ENCODE results near the gene RIN3. TPM values are rescaled to one million over a fixed set of nuclear protein-coding genes. Genes with fewer than 3 reads are reported as not detected.

Gene RIN3
- polyA plus RNA-seq, 3 donors = 2.2 to 12.3 (median 10.8) TPM

DNA sequence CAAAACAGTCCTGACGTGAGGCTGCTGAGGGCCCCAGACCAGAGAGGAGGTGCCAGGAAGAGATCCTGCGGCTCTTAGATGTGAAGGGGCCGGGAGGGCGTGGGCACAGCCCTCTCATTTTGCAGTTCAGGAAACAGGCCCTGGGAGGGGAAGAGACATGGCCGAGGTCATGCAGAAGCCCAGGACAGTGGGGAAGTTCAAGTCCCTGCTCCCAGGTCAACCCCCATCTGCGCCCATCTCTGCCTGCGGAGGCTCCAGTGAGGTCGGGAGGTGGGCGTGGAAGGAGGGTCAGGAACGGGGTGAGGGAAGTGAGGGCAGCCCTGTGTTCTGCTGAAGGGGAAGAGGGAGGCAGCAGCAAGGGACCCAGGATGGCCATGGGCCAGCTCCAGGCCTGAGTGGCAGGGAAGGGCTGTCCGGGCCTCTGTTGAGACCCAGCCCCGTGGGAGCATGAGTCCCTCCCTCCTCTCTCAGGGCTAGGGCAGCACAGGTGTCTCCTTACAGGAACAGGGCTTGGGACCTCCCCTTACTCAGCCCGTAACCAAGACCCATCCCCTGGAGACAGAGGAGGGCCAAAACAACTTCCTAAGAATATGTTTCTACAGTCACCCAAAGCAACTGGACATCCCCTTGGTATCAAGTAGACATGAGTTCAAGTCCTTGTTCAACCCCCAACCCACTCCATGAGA is 144.0 kb downstream of the RIN3 start:
- WGBS, 3 donors = 39 to 46% (median 43%) methylated on average over 12 to 13 of the region's 13 CpGs
- no peak overlapping the region for H3K27ac ChIP-seq (ENCODE audit: low read depth, low read length)

DNA sequence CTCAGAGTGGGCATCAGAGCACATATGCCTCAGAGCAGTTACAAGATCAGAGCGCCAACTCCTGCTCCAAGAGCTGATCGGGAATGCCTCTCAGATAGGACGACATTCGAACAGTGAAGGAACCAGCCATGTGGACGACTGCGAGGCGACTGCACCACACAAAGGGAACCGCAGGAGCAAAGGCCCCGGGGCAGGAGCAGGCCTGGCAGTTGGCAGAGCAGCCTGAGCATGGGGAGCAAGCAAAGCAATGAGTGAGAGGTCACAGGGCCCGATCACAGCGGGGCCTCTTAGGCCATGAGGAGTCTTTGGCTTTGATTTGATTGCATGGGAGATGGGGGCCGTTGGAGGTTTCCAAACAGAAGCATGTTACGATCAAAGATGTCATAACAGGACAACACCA is 144.6 kb downstream of the RIN3 start:
- WGBS, 3 donors = 76 to 84% (median 81%) methylated on average over 13 of the region's 13 CpGs
- H3K27ac ChIP-seq (ENCODE audit: low read depth, low read length) = no peak overlapping the region

DNA sequence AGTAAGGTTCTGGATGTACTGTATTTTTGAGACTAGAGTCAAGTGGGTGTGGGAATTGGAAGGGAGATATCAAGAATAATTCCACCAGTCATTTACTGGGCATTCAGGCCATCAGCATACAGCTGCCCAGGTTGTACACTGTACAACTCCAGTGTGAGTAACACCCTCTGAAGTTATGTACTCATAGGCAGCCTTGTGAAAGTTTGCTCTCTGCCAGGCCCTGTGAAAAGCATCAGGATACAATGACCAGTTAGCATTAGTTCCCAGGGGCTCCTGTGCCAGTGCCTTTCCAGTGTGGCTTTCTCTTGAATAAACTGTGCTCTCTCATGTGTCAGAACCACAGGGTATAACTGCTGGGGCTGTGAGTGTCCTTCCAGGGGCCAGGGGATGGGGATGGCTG is 145.1 kb downstream of the RIN3 start:
- H3K27ac ChIP-seq (ENCODE audit: low read depth, low read length) = no peak overlapping the region

DNA sequence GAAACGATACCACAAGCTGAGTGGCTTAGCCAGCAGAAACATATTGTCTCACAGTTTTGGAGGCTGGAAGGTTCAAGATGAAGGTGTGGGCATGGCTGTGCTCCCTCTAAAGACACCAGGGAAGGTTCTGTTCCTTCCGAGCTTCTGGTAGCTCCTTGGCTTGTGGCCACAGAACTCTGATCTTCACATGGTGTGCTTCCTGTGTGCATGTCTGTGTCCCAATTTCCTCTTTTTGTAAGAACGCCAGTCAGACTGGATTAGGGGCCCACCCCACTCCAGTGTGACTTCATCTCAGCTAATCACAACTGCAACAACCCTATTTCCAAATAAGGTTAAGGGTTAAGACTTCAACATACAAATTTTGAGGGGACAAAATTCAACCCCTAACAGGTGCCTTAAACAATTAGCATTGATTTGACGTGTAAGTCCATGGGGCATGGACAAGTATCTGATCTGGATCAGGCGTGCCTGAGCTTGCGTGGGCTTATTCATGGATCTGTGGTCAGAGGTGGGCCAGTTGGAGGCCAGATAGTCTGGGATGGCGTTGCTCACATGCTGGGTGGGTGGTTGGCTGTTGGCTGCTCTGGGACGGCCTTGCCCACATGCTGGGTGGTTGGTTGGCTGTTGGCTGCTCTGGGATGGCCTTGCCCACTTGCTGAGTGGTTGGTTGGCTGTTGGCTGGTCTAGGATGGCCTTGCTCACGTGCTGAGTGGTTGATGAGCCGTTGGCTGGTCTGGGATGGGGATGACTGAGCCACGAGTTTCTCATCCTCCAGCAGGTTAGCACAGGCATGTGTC is 146.4 kb downstream of the RIN3 start:
- 59 to 75% (median 64%) methylated on average over 11 of the region's 11 CpGs for WGBS, 3 donors
- peak overlapping the region; percentile 61 for H3K27ac ChIP-seq (ENCODE audit: low read depth, low read length)

DNA sequence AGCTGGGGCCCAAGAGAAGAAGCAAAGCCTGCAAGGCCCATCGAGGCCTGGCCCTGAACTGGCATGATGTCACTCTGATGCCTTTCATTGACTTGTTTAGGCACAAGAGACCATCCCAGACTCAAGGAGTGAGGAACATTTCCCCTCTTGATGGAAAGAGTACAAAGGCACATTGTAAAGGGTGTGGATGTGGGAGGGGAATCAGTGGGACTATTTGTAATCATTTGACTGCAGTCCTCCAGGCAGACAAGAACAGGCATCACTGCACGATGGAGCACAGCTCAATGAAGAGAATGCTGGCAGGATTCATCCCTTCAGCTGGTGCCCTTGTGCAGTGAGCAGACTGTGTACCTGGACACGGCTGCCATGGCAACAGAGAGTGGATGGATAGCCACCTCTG is 147.0 kb downstream of the RIN3 start:
- WGBS, 3 donors = 73 to 83% (median 82%) methylated on average over 3 of the region's 3 CpGs
- H3K27ac ChIP-seq (ENCODE audit: low read depth, low read length) = peak overlapping the region; percentile 53

DNA sequence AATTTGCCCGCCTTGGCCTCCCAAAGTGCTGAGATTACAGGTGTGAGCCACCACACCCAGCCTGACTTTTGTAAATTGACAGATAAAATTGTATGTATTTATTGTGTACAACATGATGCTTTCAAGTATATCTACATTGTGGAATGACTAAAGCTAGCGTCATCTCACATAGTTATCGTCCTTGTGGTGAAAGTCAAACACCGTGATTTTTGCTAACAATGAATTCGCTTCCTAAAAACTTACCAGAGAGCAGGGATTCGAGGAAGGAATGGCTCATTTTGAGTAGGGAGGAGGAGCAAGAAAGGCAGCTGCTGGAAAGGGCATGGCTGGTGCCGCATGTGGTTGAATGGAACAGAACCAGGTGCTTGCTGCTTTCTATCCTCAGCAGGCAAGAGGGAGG is 149.5 kb downstream of the RIN3 start:
- no peak overlapping the region for H3K27ac ChIP-seq (ENCODE audit: low read depth, low read length)
- WGBS, 3 donors = 90 to 92% (median 90%) methylated on average over 7 of the region's 7 CpGs

DNA sequence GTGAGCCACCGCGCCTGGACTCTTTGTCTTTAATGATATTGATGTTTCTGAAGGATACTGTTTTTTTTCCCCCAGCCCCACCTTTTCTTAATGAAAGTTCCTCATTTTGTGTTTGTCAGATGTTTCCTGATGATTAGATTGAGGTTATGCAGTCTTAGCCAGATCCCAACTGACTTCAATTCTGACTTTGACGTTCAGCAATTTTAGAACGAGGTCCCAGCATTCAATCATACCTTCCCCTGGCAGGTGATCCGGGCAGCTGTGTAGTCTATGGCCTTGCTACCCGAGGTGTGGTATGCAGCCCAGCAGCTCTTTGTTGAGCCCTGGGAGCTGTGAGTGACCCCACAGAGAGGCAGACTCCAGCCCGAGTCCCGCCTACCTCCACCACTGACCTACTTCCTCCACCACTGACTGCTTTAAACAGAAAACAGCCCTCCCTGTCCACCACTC is 152.1 kb downstream of the RIN3 start:
- no peak overlapping the region for H3K27ac ChIP-seq (ENCODE audit: low read depth, low read length)
- WGBS, 3 donors = 46 to 50% (median 48%) methylated on average over 8 of the region's 8 CpGs

DNA sequence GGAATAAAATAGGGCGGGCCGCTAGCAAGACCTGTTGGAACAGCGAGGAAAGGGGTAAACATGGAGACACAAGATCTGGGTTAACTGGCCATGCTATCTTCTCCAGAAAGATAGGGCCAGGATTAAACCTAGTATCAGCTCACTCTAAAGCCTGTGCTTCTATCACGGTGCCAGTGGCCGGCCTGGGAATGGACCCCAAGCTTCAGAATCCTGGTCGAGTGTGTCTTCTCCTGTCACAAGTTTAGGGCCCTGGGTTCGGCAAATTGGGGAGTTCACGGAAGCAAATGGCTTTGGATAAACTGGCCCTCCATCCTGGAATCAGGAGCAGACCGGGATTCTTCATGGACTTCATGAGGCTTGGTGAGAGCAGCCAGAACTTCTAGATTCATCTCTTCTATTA is 152.7 kb downstream of the RIN3 start:
- 88 to 94% (median 92%) methylated on average over 9 of the region's 9 CpGs for WGBS, 3 donors
- H3K27ac ChIP-seq (ENCODE audit: low read depth, low read length) = no peak overlapping the region

DNA sequence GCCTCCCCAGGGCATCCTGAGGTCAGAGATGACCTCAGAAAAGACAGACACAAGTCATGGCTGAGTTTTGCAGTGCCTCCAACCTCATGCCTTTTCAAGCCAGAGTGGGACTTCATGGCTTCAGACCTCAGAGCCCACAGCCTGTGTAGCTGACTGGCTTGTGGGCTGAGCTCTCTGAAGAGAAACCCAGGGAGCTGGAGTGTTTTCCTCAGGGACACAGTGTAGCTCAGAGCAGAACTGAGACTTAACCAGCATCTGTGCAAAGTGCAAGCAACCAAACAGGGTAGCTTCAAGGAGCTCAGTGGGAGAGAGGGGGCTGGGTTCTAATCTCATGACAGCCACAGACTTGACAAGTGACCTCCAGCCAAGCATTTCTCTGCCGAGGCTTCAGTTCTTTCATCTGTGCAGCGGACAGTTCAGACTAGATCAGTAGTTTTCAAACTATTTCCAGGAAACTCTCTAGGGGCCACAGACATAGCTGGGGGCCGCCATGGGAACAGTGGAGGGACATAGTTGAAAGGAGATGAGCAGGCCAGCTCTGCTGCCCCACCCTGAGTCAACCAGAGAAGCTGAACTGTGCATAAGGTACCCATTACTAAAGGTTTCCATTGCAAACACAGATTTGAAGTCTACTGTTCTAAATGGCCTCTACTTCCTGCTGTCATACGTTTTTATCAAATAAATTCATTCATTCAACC is 154.8 kb downstream of the RIN3 start:
- H3K27ac ChIP-seq (ENCODE audit: low read depth, low read length) = no peak overlapping the region
- WGBS, 3 donors = 66 to 70% (median 69%) methylated on average over 4 of the region's 4 CpGs

DNA sequence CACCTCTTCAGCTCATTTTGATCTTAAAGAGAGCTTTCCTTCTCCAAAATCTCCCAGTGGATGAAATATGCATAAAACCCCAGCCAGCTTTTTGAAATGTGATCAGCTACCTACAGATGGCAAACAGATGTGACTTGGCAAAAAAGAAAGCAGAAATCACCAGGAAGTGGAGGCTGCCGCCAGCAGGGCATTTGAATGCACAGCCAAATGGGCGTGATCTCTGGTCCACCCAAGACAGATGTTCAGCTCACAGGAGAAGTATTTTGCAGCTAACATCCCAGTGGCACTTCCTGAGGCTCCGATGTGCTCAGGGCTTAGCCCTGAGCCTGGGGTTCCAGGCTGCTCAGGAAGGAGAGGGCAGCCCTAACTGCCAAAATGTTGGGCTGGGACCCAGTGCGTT is 156.6 kb downstream of the RIN3 start:
- WGBS, 3 donors = 31 to 68% (median 48%) methylated on average over 4 of the region's 4 CpGs
- no peak overlapping the region for H3K27ac ChIP-seq (ENCODE audit: low read depth, low read length)

DNA sequence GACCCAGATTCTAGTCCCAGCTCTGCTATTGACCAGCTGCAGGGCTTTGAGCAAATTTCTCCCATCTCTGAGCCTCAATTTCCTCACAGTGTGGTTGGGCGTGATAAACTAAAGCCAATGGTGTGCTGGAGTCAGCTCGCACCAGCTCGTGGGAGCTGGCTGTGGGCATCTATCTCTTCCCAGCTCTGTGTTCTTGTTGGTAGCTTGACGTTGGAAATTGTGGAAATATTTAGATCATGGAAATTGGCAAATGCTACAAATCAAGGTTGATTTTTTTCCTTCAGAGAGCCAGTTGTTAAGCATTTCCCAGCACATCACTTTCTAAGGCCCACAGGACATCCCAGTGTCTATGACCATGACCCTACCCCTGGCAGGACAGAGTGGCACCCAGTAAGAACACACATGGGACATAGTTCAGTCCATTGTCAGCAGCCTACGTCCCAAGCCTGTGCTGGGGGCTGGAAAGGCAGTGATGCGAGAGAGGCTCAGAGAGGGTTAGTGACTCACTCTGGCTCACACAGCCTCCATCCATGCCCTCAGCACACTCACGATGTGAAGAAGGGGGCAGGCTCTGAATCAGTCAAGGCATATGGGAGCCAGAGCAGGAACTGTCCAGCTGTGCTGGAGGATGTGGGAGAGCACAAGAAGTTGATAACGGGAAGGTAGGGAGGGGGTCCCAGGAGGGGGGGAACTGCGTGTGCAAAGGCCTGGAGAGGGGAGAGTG is 157.2 kb downstream of the RIN3 start:
- H3K27ac ChIP-seq (ENCODE audit: low read depth, low read length) = no peak overlapping the region
- 60 to 78% (median 77%) methylated on average over 9 of the region's 9 CpGs for WGBS, 3 donors

DNA sequence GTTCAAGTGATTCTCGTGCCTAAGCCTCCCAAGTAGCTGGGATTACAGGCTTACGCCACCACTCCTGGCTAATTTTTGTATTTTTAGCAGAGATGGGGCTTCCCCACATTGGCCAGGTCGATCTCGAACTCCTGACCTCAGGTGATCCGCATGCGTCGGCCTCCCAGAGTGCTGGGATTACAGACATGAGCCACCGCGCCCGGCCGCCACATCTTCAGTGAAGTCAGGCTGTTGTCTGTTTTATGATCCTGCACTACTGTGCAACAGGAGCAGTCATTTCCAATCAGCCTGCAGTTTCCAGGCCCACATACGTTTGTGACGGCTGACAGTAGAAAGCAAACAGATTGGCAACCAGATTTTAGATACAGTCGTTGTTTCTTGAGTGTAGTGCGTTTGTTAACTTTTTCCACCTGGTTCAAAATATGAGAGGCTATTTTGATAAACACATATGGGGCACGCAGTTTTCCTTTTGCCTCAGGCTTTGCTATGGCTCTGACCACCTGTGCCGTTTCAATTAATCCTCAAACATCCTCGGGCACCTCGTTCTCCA is 160.1 kb downstream of the RIN3 start:
- WGBS, 3 donors = 77 to 91% (median 77%) methylated on average over 19 of the region's 19 CpGs
- H3K27ac ChIP-seq (ENCODE audit: low read depth, low read length) = no peak overlapping the region

DNA sequence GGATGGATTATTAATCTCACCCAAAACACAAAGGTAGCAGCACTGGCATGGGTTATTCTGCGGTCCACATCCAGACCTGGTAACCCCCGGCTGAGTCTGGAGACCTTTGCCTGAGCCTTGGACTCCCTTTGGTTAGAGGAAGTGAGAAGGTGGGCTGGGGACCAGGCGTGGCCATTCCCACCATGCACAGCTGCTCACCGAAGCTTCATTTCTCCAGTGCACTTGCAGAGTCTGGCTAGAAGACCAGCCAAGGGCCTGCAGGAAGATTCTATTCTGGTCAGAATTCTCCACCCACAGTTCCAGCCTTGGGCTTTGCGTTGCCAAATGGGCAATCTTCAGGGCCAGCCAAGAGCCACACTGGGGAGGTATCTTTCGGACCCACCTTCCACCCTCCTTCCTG is 161.8 kb downstream of the RIN3 start:
- H3K27ac ChIP-seq (ENCODE audit: low read depth, low read length) = no peak overlapping the region
- WGBS, 3 donors = 79 to 93% (median 91%) methylated on average over 6 of the region's 6 CpGs

DNA sequence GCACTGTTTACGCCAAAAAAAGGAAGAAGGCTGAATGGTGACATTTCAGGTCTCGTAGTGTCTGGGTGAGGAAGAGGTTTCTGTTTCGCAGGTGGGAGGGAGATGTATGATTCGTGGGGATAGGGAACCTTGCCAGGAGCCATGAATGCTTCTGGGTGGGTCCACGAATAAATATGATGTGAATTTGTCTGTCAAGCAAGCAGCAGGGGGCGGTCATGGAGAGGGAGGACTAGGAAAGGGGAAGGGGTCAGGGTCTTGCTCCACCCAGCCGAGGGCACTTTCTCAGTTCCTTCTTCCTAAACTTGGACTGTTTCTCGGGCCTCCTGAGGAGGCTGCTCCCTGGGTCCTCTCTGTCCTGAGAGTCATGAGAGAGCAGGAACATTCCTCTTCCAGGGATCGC is 162.4 kb downstream of the RIN3 start:
- no peak overlapping the region for H3K27ac ChIP-seq (ENCODE audit: low read depth, low read length)
- 49 to 70% (median 54%) methylated on average over 9 of the region's 9 CpGs for WGBS, 3 donors

DNA sequence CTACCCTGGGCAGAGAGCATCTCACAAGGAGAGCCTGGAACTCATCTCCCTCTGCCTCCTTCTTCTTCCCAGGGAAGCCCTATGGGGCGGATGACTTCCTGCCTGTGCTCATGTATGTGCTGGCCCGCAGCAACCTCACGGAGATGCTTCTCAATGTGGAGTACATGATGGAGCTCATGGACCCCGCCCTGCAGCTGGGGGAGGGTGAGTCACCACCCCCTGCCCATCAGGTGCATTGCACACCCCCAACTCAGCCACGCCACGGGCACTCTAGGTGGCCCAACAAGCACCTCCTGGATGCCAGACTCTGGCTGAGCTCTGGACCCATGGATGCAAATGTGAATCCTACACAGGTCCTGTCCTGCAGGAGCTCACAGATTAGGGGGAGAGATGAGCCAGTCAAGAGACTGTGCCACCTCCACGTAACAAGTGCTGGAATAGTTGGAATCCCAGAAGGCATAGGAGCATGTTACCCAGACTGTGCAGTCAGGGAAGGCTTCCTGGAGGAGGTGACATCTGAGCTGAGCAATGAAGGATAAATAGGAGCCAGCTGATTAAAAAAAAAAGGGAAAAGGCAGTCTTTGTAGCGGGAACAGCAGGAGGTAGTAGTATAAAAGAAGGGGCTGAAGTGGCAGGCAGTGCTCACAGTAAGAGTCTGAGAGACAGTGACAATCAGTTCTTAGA is 163.0 kb downstream of the RIN3 start:
- WGBS, 3 donors = 86 to 91% (median 89%) methylated on average over 8 of the region's 8 CpGs
- H3K27ac ChIP-seq (ENCODE audit: low read depth, low read length) = no peak overlapping the region

DNA sequence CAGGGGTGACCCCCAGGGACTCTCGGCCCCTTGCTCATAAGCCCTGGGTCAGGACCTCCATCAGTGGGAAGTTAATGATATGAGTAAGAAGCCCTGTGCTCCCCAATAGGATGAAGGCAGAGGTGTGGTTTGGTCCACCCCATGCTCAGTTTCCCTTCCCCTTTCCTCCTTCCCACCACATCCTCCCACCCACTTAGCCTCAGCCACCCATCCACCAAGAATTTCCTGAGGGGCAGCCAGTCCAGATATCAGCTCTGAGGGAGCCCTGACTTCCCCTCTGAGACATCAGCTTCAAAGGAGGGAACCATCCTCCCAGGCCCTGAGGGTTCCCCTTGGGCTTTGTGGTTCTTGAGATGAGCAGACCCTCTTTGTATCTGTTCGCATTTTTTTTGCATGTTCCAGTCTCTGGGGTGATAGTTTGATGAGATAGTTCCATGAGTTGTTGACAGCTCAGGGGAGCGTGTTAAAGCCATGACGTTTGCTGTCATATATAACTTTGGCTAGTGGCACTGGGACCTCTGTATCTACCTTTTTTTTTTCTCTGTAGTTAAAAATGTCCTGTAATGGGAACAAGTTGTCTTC is 163.6 kb downstream of the RIN3 start:
- no peak overlapping the region for H3K27ac ChIP-seq (ENCODE audit: low read depth, low read length)
- 60 to 83% (median 68%) methylated on average over 4 of the region's 4 CpGs for WGBS, 3 donors

DNA sequence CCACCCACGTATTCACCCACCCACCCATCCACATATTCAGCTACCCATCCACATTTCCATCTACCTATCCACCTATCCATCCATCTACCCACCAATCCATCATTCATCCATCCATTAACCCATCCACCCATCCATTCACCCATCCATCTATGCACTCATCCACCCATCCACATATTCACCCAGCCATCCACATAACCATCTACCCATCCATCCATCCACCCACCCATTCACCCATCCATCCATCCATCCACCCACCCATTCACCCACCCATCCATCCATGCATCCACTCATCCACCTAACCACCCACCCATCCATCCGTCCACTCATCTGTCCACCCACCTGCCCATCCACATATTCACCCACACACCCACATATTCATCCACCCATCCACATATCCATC is 164.4 kb downstream of the RIN3 start:
- WGBS, 3 donors = 86 to 98% (median 94%) methylated on average over 2 of the region's 2 CpGs

DNA sequence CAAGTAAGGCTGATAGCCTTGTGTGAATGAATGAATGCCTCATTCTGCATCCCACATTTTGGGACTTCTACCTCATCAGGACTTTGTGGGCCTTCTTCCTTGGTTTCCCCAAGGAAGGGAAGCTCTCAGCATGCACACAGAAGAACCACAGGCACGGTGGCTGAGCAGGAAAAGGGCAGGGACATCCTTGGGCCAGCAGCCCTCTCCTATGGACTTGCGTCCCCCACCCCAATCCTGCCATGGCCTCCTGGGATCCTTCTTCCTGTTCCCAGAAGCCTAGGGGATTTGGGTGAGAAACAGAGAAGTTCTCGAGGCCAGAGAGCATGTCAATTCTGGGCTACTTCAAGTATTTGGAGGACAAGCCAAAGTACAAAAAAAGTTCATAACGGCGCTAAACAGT is 165.2 kb downstream of the RIN3 start:
- H3K27ac ChIP-seq (ENCODE audit: low read depth, low read length) = no peak overlapping the region
- WGBS, 3 donors = 71 to 96% (median 88%) methylated on average over 5 of the region's 5 CpGs

More for the DNA sequence above, 164.4 kb downstream of the RIN3 start:
- H3K27ac ChIP-seq (ENCODE audit: low read depth, low read length) = no peak overlapping the region

All from adipose tissue (tissue), 3 donors.